CD4-positive, alpha-beta T cell (primary cell): ENCODE results near the gene XDH. TPM values are rescaled to one million over a fixed set of nuclear protein-coding genes. Genes with fewer than 3 reads are reported as not detected.

ENCODE experiments used
- ATAC-seq: fragments of 200-7000 bp; cut with Tn5 transposase; one replicate; pipeline ENCODE4 v1.10.0; 2022; ENCODE audit warnings: mild to moderate bottlenecking; ENCODE audit not compliant: poor library complexity
- CTCF ChIA-PET: fragments of 350-600 bp; sonication (Branson Sonifier 250); formaldehyde crosslinking; loops from one replicate; lab custom pipeline; 2021; ENCODE audit warnings: antibody characterized with exemption, inconsistent platforms; lab: Charles Lee
- POLR2A ChIA-PET: fragments of 350-600 bp; sonication (Branson Sonifier 250); formaldehyde crosslinking; loops from one replicate; lab custom pipeline; 2021; ENCODE audit warnings: antibody characterized with exemption, inconsistent platforms; lab: Charles Lee
- DNase-seq, 14 experiments: peaks; one replicate each; pipeline ENCODE4 v3.0.0-alpha.2; 2013 to 2020; ENCODE audit warnings: mixed read lengths in 2 of 14
- H3K27ac ChIP-seq, 2 donors: one replicate each; pipeline versions ENCODE4 v1.5.1 to v1.7.0; 2013; ENCODE audit warnings: low read length in 2 of 2, low read depth in 1 of 2, mild to moderate bottlenecking in 1 of 2
- H3K27me3 ChIP-seq, 2 experiments: 1 replicate in 1 of 2; 2 replicates in 1 of 2; pipeline versions ENCODE4 v1.6.1 to v1.7.0; 2013; ENCODE audit warnings: low read length in 2 of 2, control low read depth in 1 of 2, mild to moderate bottlenecking in 1 of 2, moderate library complexity in 1 of 2; ENCODE audit not compliant: insufficient read depth in 2 of 2, control insufficient read depth in 1 of 2
- H3K36me3 ChIP-seq: one replicate; pipeline ENCODE4 v1.6.1; 2013; ENCODE audit warnings: low read length, control low read depth; ENCODE audit not compliant: insufficient read depth
- H3K4me1 ChIP-seq: one replicate; pipeline ENCODE4 v1.6.1; 2013; ENCODE audit warnings: low read length, control low read depth; ENCODE audit not compliant: insufficient read depth
- H3K4me3 ChIP-seq: one replicate; pipeline ENCODE4 v1.5.1; 2013; ENCODE audit warnings: mild to moderate bottlenecking, low read length, moderate library complexity
- H3K9me3 ChIP-seq, 2 experiments: 1 replicate in 1 of 2; 2 replicates in 1 of 2; pipeline versions ENCODE4 v1.6.1 to v1.7.0; 2013; ENCODE audit warnings: low read length in 2 of 2, mild to moderate bottlenecking in 2 of 2, control low read depth in 1 of 2, moderate library complexity in 1 of 2; ENCODE audit not compliant: control insufficient read depth in 1 of 2, insufficient read depth in 1 of 2
- H3K27ac Mint-ChIP-seq: one replicate; pipeline ENCODE4 v1.8.0; 2020; ENCODE audit warnings: mixed read lengths
- H3K27me3 Mint-ChIP-seq: one replicate; pipeline ENCODE4 v1.8.0; 2021; ENCODE audit warnings: mixed read lengths
- H3K36me3 Mint-ChIP-seq: one replicate; pipeline ENCODE4 v1.8.0; 2021; ENCODE audit warnings: low read depth, mixed read lengths
- H3K4me1 Mint-ChIP-seq: one replicate; pipeline ENCODE4 v1.8.0; 2021; ENCODE audit warnings: low read depth, mixed read lengths
- H3K4me3 Mint-ChIP-seq: one replicate; pipeline ENCODE4 v1.8.0; 2020; ENCODE audit warnings: mild to moderate bottlenecking, mixed read lengths
- H3K9me3 Mint-ChIP-seq: one replicate; pipeline ENCODE4 v1.8.0; 2020; ENCODE audit warnings: mixed read lengths
- intact Hi-C, 2 experiments: fragments of 100-400 bp; cut with DNase I in 1 of 2; cut with micrococcal nuclease in 1 of 2; formaldehyde crosslinking; loops; one replicate each; pipeline versions ENCODE4 v1.15.1 to v1.9.0; 2023 to 2025; cut with DNase I, micrococcal nuclease
- total RNA-seq, 174 experiments: library from RNA in 2 of 174; stranded (reverse) in 2 of 174; gene quantifications; one replicate each; pipeline ENCODE4 v1.2.3 and lab custom pipeline; 2021 to 2026
- TF ChIP-seq, protein P1 (sequence below): fragments of 200-600 bp; IDR thresholded peaks from one replicate; pipeline ENCODE4 v1.8.0; 2022; ENCODE audit warnings: antibody characterized with exemption, mild to moderate bottlenecking

The XDH gene
- total RNA-seq, 2 experiments from 2014 or later, result 0.05 TPM; not detected in 1

DNA sequence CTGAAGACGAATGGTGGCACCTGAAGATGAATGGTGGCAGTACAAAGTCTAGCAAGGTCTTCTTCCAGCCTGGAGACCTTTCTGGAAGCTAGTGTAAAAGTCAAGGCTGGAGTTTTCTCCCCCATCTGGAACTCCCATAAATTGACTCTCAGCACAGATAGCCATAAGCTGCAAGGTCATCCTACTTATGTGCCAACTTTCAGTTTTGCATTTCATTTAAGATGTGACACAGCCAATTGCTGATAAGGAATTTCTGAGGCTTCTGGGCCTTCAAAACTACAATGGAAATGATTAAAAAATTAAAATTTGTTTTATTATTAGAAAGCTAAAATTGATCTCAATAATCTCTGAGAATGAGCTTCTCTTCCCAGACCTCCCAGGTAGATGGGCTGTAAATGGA is 10.2 kb downstream of the XDH start:
- no peak for ATAC-seq
- Mint-ChIP-seq H3K36me3 (no peaks in the 10 kb centered on the region), H3K4me3 (no peak overlapping the region), H3K9me3 (no peaks in the 10 kb centered on the region), H3K27ac (no peak overlapping the region), H3K27me3 (peaks cover 19% of the 10 kb centered on the region), H3K4me1 (no peaks in the 10 kb centered on the region)
- no peak overlapping the region for H3K27ac ChIP-seq
- no peaks in the 10 kb centered on the region for H3K9me3 ChIP-seq
- no peaks in the 10 kb centered on the region for H3K27me3 ChIP-seq
- ChIA-PET CTCF (no interaction called here), POLR2A (no interaction called here)
- H3K36me3 ChIP-seq, result no peaks in the 10 kb centered on the region
- intact Hi-C loops, result no loop called here
- no peaks in the 10 kb centered on the region for H3K4me1 ChIP-seq
- H3K4me3 ChIP-seq, result no peak overlapping the region
- no peak for DNase-seq
- TF ChIP-seq, protein P1, sequence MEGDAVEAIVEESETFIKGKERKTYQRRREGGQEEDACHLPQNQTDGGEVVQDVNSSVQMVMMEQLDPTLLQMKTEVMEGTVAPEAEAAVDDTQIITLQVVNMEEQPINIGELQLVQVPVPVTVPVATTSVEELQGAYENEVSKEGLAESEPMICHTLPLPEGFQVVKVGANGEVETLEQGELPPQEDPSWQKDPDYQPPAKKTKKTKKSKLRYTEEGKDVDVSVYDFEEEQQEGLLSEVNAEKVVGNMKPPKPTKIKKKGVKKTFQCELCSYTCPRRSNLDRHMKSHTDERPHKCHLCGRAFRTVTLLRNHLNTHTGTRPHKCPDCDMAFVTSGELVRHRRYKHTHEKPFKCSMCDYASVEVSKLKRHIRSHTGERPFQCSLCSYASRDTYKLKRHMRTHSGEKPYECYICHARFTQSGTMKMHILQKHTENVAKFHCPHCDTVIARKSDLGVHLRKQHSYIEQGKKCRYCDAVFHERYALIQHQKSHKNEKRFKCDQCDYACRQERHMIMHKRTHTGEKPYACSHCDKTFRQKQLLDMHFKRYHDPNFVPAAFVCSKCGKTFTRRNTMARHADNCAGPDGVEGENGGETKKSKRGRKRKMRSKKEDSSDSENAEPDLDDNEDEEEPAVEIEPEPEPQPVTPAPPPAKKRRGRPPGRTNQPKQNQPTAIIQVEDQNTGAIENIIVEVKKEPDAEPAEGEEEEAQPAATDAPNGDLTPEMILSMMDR, result no peak

- intact Hi-C loops, result no loop called here
- DNase-seq (no peak), ATAC-seq (no peak)
- POLR2A ChIA-PET, result no interaction called here
- TF ChIP-seq, protein P1, result no peak
- H3K4me3 ChIP-seq, result no peak overlapping the region
- H3K27ac ChIP-seq, result no peak overlapping the region
- Mint-ChIP-seq H3K9me3 (no peaks in the 10 kb centered on the region), H3K27me3 (peaks cover 8% of the 10 kb centered on the region), H3K27ac (no peak overlapping the region), H3K36me3 (no peaks in the 10 kb centered on the region), H3K4me3 (no peak overlapping the region), H3K4me1 (no peaks in the 10 kb centered on the region)
- H3K27me3 ChIP-seq, result no peaks in the 10 kb centered on the region
- H3K36me3 ChIP-seq, result no peaks in the 10 kb centered on the region
- H3K9me3 ChIP-seq, result no peaks in the 10 kb centered on the region
- CTCF ChIA-PET, result no interaction called here
- H3K4me1 ChIP-seq, result no peaks in the 10 kb centered on the region
Observed at GRCh38 chr2:31402388-31402787, 12.2 kb downstream of the XDH start.

DNA sequence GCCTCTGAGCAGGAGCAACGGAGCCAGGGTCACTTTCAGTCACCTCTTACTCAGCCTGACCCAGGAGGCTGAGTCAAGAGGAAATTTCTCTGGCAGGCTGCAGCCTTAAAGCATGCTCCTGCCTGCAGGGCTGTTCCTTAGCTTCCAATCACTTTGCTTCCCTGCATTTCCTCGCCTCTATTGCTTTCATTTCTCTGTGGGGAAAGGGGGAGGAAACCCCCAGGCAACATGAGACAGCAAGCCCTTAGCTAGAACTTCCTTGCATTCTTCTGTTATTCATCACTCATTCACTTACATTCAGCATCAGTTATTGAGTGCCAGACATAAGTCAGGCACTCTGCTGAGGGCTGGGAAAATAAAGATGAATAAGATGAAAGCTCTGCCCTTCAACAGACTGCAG is 13.0 kb downstream of the XDH start:
- ChIA-PET CTCF (no interaction called here), POLR2A (no interaction called here)
- Mint-ChIP-seq H3K4me1 (no peaks in the 10 kb centered on the region), H3K27me3 (peaks cover 10% of the 10 kb centered on the region), H3K36me3 (no peaks in the 10 kb centered on the region), H3K4me3 (no peak overlapping the region), H3K27ac (no peak overlapping the region), H3K9me3 (no peaks in the 10 kb centered on the region)
- Histone ChIP-seq H3K36me3 (no peaks in the 10 kb centered on the region), H3K4me3 (no peak overlapping the region), H3K27me3 (no peaks in the 10 kb centered on the region), H3K4me1 (no peaks in the 10 kb centered on the region), H3K27ac (no peak overlapping the region), H3K9me3 (no peaks in the 10 kb centered on the region)
- intact Hi-C loops, result no loop called here
- no peak for ATAC-seq
- TF ChIP-seq, protein P1, result no peak
- no peak for DNase-seq
